Effector memory CD4-positive, alpha-beta T cell (primary cell): Measurements from ENCODE around the gene TRUB2.

Source experiments
- DNase-seq, 3 donors: peaks; one replicate each; pipeline ENCODE4 v3.0.0-alpha.2; 2020
- H3K27ac ChIP-seq: 2 replicates; pipeline ENCODE4 v1.7.0; 2013; ENCODE audit warnings: mild to moderate bottlenecking, low read length, moderate library complexity; ENCODE audit not compliant: insufficient read depth, poor library complexity, severe bottlenecking
- H3K27me3 ChIP-seq: replicated peaks from 2 replicates; pipeline ENCODE4 v1.7.0; 2013; ENCODE audit warnings: mild to moderate bottlenecking, low read length; ENCODE audit not compliant: insufficient read depth, control insufficient read depth, poor library complexity, severe bottlenecking
- H3K36me3 ChIP-seq: 2 replicates; pipeline ENCODE4 v1.7.0; 2013; ENCODE audit warnings: mild to moderate bottlenecking, low read length, moderate library complexity; ENCODE audit not compliant: control insufficient read depth, insufficient read depth
- H3K4me1 ChIP-seq: 2 replicates; pipeline ENCODE4 v1.7.0; 2013; ENCODE audit warnings: low read length, mild to moderate bottlenecking; ENCODE audit not compliant: control insufficient read depth, insufficient read depth, poor library complexity, severe bottlenecking
- H3K4me3 ChIP-seq: 2 replicates; pipeline ENCODE4 v1.7.0; 2013; ENCODE audit warnings: low read length, low read depth, mild to moderate bottlenecking; ENCODE audit not compliant: insufficient read depth, poor library complexity, severe bottlenecking
- H3K9me3 ChIP-seq: 2 replicates; pipeline ENCODE4 v1.7.0; 2013; ENCODE audit warnings: mild to moderate bottlenecking, low read length, moderate library complexity; ENCODE audit not compliant: control insufficient read depth
- total RNA-seq, 3 donors: gene quantifications; one replicate each; lab custom pipeline; 2026; lab: John Stamatoyannopoulos, UW

TRUB2 gene
- total RNA-seq: 15.3 to 16.3 (median 15.9) reads per million in 3 donors

DNA sequence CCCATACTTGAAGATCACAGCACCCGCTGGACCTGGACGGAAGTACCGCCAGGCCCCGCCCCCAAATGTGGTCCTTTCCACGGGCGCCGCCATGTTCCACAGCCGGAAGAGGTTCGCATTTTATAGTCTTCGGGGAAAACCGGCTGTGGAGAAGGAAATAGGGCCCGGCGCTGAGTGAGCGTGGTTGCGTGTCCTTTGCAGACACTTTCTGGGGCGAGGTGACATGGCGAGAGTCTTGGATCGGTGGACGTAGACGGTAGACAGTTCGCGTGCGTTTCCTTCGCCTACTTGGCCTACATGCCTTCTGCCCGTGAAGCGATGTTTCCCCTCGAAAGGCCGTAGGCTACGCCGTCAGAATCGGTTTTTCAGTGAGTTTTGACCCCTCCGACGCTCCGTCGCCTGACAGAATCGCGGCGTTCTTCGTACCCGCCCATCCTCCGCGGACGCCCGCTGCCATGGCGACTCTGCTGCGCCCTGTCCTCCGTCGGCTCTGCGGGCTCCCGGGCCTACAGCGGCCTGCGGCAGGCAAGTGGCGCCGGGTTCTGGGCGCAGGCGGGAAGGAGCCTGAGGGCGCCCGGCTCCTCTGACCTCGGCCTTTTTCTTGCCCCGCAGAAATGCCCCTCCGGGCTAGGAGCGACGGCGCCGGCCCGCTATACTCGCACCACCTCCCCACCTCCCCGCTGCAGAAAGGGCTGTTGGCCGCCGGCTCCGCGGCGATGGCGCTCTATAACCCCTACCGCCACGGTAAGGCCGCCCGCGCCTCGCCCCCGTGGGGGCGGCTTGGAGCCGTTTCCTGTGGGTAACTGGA, at the start of gene TRUB2, which contains the start of gene COQ4:
Gene TRUB2, minus strand, starts transcription at position 44 of the 808 bp plus-strand sequence. Its CDS starts 39 bp downstream, at position 5.
Gene COQ4, plus strand, starts transcription at position 436 of the 808 bp plus-strand sequence. Its CDS starts 20 bp downstream, at position 456.
- H3K4me1 ChIP-seq: peaks cover 13% of the 10 kb centered on the region
- peak within 1 kb of the TSS; percentile 84 for H3K27ac ChIP-seq
- H3K36me3 ChIP-seq: peaks cover 20% of the 10 kb centered on the region
- no peaks in the 10 kb centered on the region for H3K27me3 ChIP-seq
- peak; percentile 82 to 88 (median 87) for DNase-seq
- H3K4me3 ChIP-seq: peak within 1 kb of the TSS; percentile 70
- H3K9me3 ChIP-seq: no peaks in the 10 kb centered on the region

GRCh38 chr9:128371630-128372117, 49.4 kb upstream of the TRUB2 start:
- Histone ChIP-seq H3K27ac (peak overlapping the region; percentile 90), H3K36me3 (peaks cover 17% of the 10 kb centered on the region), H3K27me3 (no peaks in the 10 kb centered on the region), H3K4me3 (peak overlapping the region; percentile 74), H3K9me3 (no peaks in the 10 kb centered on the region), H3K4me1 (peaks cover 7% of the 10 kb centered on the region)
- DNase-seq: no peak

- H3K4me1 ChIP-seq: peaks cover 7% of the 10 kb centered on the region
- H3K27ac ChIP-seq: peak within 1 kb of the TSS; percentile 90
- no peaks in the 10 kb centered on the region for H3K27me3 ChIP-seq
- H3K4me3 ChIP-seq: peak within 1 kb of the TSS; percentile 74
- H3K36me3 ChIP-seq: peaks cover 17% of the 10 kb centered on the region
- H3K9me3 ChIP-seq: no peaks in the 10 kb centered on the region
- DNase-seq: peak; percentile 91 to 97 (median 94)
Observed at GRCh38 chr9:128370752-128371629, 48.7 kb upstream of the TRUB2 start, which contains the start of gene URM1. Gene URM1, plus strand, starts transcription at chr9:128371374. Its CDS starts 7 bp downstream, at chr9:128371381.

- no peak for DNase-seq
- Histone ChIP-seq H3K9me3 (no peaks in the 10 kb centered on the region), H3K4me1 (peaks cover 7% of the 10 kb centered on the region), H3K27ac (peak overlapping the region; percentile 90), H3K4me3 (peak overlapping the region; percentile 74), H3K36me3 (peaks cover 17% of the 10 kb centered on the region), H3K27me3 (no peaks in the 10 kb centered on the region)
Observed at GRCh38 chr9:128370367-128370751, 48.1 kb upstream of the TRUB2 start.

GRCh38 chr9:128369024-128369706, 46.9 kb upstream of the TRUB2 start:
- no peaks in the 10 kb centered on the region for H3K9me3 ChIP-seq
- DNase-seq: no peak
- H3K4me1 ChIP-seq: peaks cover 7% of the 10 kb centered on the region
- no peak overlapping the region for H3K4me3 ChIP-seq
- H3K36me3 ChIP-seq: peaks cover 9% of the 10 kb centered on the region
- H3K27me3 ChIP-seq: no peaks in the 10 kb centered on the region
- no peak overlapping the region for H3K27ac ChIP-seq

GRCh38 chr9:128365525-128365924, 43.3 kb upstream of the TRUB2 start:
- Histone ChIP-seq H3K36me3 (no peaks in the 10 kb centered on the region), H3K27ac (no peak overlapping the region), H3K4me1 (peaks cover 4% of the 10 kb centered on the region), H3K27me3 (no peaks in the 10 kb centered on the region), H3K9me3 (no peaks in the 10 kb centered on the region), H3K4me3 (no peak overlapping the region)
- no peak for DNase-seq

DNA sequence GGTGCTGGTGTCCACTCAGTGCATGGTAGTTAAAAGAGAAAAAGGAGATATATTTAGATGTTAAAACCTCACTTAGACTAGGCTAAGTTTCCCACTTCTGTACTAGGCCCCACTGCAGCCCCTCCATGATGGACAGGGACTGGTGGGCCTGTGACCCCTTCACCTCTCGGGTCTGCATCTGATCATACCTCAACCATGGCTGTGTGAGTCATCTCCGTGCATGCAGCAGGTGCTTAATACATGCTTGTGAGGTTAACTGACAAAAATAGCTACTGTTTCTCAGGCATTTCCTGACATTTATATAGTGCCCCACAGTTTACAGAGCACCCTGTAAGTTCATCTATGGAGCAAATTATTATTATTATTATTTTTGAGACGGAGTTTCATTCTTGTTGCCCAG, 40.5 kb upstream of the TRUB2 start:
- DNase-seq: no peak
- Histone ChIP-seq H3K4me3 (no peak overlapping the region), H3K36me3 (no peaks in the 10 kb centered on the region), H3K27ac (peak overlapping the region; percentile 4), H3K4me1 (no peaks in the 10 kb centered on the region), H3K9me3 (no peaks in the 10 kb centered on the region), H3K27me3 (no peaks in the 10 kb centered on the region)

- H3K27ac ChIP-seq: peak overlapping the region; percentile 25
- no peaks in the 10 kb centered on the region for H3K4me1 ChIP-seq
- DNase-seq: peak; percentile 36 to 46 (median 45)
- no peaks in the 10 kb centered on the region for H3K27me3 ChIP-seq
- no peaks in the 10 kb centered on the region for H3K36me3 ChIP-seq
- peak overlapping the region; percentile 42 for H3K4me3 ChIP-seq
- no peaks in the 10 kb centered on the region for H3K9me3 ChIP-seq
Observed at GRCh38 chr9:128361986-128362646, 39.9 kb upstream of the TRUB2 start.
